Breast epithelium (tissue), 3 donors: Measurements from ENCODE around the gene ERG28.

Experiments used
- CTCF ChIP-seq, 3 donors: fragments of 450-650 bp; IDR thresholded peaks; one replicate each; pipeline ENCODE4 v1.5.1; 2016 to 2017; ENCODE audit warnings: antibody characterized with exemption in 3 of 3, mild to moderate bottlenecking in 3 of 3, moderate library complexity in 3 of 3
- POLR2A ChIP-seq: fragments of 450-650 bp; IDR thresholded peaks from one replicate; pipeline ENCODE4 v1.6.1; 2016; ENCODE audit warnings: antibody characterized with exemption, mild to moderate bottlenecking, moderate library complexity
- POLR2AphosphoS5 ChIP-seq, 3 donors: sonication (generic); formaldehyde crosslinking; IDR thresholded peaks; one replicate each; pipeline ENCODE4 v1.6.1; 2017; ENCODE audit warnings: antibody characterized with exemption in 3 of 3

DNA sequence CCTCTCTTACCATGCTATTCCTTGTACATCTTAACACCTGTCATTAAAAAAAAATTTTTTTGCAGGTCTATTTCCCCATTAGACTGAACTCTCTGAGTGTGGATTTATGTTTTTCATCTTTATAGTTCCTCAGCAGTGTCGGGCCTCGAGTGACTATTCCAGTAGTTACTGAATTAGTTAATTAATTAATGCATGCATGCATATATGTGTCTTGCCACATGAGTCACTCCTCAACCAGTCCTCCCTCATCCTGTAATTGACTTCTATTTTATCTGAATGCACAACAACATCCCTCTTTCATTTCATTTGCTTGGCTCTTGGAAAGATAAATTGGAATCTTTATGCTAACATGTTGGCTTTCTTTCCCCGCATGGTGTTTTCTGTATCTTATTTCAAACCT is 35.6 kb downstream of the ERG28 start:
- no peak for TF ChIP-seq CTCF (IDR thresholded peaks at IDR 0.05)
- TF ChIP-seq POLR2A = no peak
- no peak for TF ChIP-seq POLR2AphosphoS5 (IDR thresholded peaks at IDR 0.05)
